GM12878 (cell line): ENCODE data around the gene RPL3. TPM values are rescaled to one million over a fixed set of nuclear protein-coding genes. Genes with fewer than 3 reads are reported as not detected.
A peak's percentile ranks its signal among the peaks of the same experiment; 100 is the strongest.

ENCODE experiments used
- ATAC-seq: fragments of 200-7000 bp; cut with Tn5 transposase; 3 replicates; pipeline ENCODE4 v1.9.1; 2020; ENCODE audit warnings: mild to moderate bottlenecking, moderate library complexity
- BruUV-seq: library from RNA; stranded (reverse); fragments of 400-500 nt; replicated peaks from 2 replicates; lab custom pipeline; 2021; lab: Mats Ljungman, UMichigan
- CTCF ChIA-PET: fragments of 300-600 bp; sonication (Branson Sonifier 250); formaldehyde crosslinking; extraction: SDS; loops from one replicate; lab custom pipeline; 2021; ENCODE audit warnings: inconsistent platforms; lab: Yijun Ruan, JAX
- POLR2A ChIA-PET: fragments of 350-600 bp; formaldehyde crosslinking; extraction: SDS; loops from one replicate; lab custom pipeline; 2021; ENCODE audit warnings: inconsistent platforms; lab: Charles Lee
- RAD21 ChIA-PET: fragments of 300-600 bp; sonication (Branson Sonifier 250); formaldehyde crosslinking; loops from one replicate; lab custom pipeline; 2023; ENCODE audit warnings: antibody characterized with exemption; ENCODE audit not compliant: unreplicated experiment; lab: Charles Lee
- SMC1A ChIA-PET: fragments of 300-600 bp; sonication (Branson Sonifier 250); formaldehyde crosslinking; loops from one replicate; lab custom pipeline; 2023; ENCODE audit not compliant: unreplicated experiment, uncharacterized antibody; lab: Charles Lee
- DNase-seq: peaks from one replicate; pipeline ENCODE4 v3.0.0-alpha.2; 2011; ENCODE audit warnings: low read depth, low spot score
- FAIRE-seq: peaks from 3 replicates; lab custom pipeline; 2011; peaks lifted over from hg19 to GRCh38; lab: Jason Lieb, UNC
- H2AFZ ChIP-seq: 2 replicates; pipeline ENCODE4 v1.6.0; 2011; ENCODE audit warnings: low read depth, low read length, control low read depth; ENCODE audit not compliant: control insufficient read depth
- H3K27ac ChIP-seq: 2 replicates; pipeline ENCODE4 v1.5.1; 2011; ENCODE audit warnings: control low read depth; ENCODE audit not compliant: control insufficient read depth, insufficient read depth
- H3K27me3 ChIP-seq, 2 experiments: replicated peaks in 1 of 2; 2 replicates each; pipeline versions ENCODE4 v1.6.0 to v1.6.1; 2011; ENCODE audit warnings: low read length in 1 of 2; ENCODE audit not compliant: control insufficient read depth in 2 of 2, insufficient read depth in 2 of 2
- H3K36me3 ChIP-seq, 2 experiments: 2 replicates each; pipeline ENCODE4 v1.5.1; 2011; ENCODE audit warnings: low read length in 1 of 2; ENCODE audit not compliant: control insufficient read depth in 2 of 2, insufficient read depth in 2 of 2
- H3K4me1 ChIP-seq: 2 replicates; pipeline ENCODE4 v1.6.1; 2011; ENCODE audit warnings: mild to moderate bottlenecking, low read length, moderate library complexity, mixed read lengths; ENCODE audit not compliant: control insufficient read depth, insufficient read depth
- H3K4me2 ChIP-seq: 2 replicates; pipeline ENCODE4 v1.6.0; 2011; ENCODE audit warnings: control low read depth; ENCODE audit not compliant: control insufficient read depth, insufficient read depth
- H3K4me3 ChIP-seq: fragments of 200-600 bp; sonication (generic); 2 replicates; pipeline ENCODE4 v1.5.1; 2016
- H3K79me2 ChIP-seq: 2 replicates; pipeline ENCODE4 v1.6.0; 2011; ENCODE audit warnings: low read length; ENCODE audit not compliant: control insufficient read depth, insufficient read depth
- H3K9ac ChIP-seq: 2 replicates; pipeline ENCODE4 v1.8.0; 2011; ENCODE audit warnings: low read length, control low read depth, mixed read lengths; ENCODE audit not compliant: control insufficient read depth, insufficient read depth
- H3K9me3 ChIP-seq: replicated peaks from 3 replicates; pipeline ENCODE4 v1.5.1; 2011; ENCODE audit warnings: mild to moderate bottlenecking, low read length; ENCODE audit not compliant: control insufficient read depth, insufficient read depth
- H4K20me1 ChIP-seq: 2 replicates; pipeline ENCODE4 v1.6.0; 2011; ENCODE audit not compliant: control insufficient read depth, insufficient read depth
- CHD1 ChIP-seq: IDR thresholded peaks from 2 replicates; pipeline ENCODE4 v1.6.1; 2012; ENCODE audit warnings: low read depth, low read length, improper control_type of control experiment
- CREB1 ChIP-seq: IDR thresholded peaks from 2 replicates; pipeline ENCODE4 v1.6.1; 2012; ENCODE audit warnings: low read depth, mild to moderate bottlenecking, inconsistent platforms
- IKZF2 ChIP-seq, 2 experiments: fragments of 450-650 bp; IDR thresholded peaks; 2 replicates each; pipeline ENCODE4 v1.6.1; 2017; ENCODE audit warnings: mild to moderate bottlenecking in 2 of 2, moderate library complexity in 2 of 2
- PML ChIP-seq: IDR thresholded peaks from 2 replicates; pipeline ENCODE4 v1.6.1; 2012; ENCODE audit warnings: low read length, inconsistent platforms
- ZNF622 ChIP-seq: fragments of 450-650 bp; IDR thresholded peaks from 2 replicates; pipeline ENCODE4 v1.6.1; 2017; ENCODE audit warnings: mild to moderate bottlenecking, inconsistent platforms
- WGBS: methylation state at CpG from one replicate; pipeline ENCODE4 v1.1.6; 2016; ENCODE audit warnings: low lambda C conversion rate; ENCODE audit not compliant: insufficient replicate concordance, insufficient coverage; ENCODE audit errors: missing lambda C conversion rate; 5-methylcytosine and 5-hydroxymethylcytosine counted together
- in situ Hi-C: fragments of 300-500 bp; cut with MboI; formaldehyde crosslinking; loops from 9 replicates; pipeline ENCODE4 v1.14.3; 2018; ENCODE audit warnings: mixed read lengths
- intact Hi-C: fragments of 100-400 bp; cut with micrococcal nuclease; formaldehyde crosslinking; loops from one replicate; pipeline ENCODE4 v1.14.2; 2022; ENCODE audit not compliant: unreplicated experiment
- polyA plus RNA-seq, 11 experiments: library from polyadenylated mRNA; depleted of rRNA in 4 of 11; unstranded in 6 of 11; stranded (reverse) in 5 of 11; fragments of >200 nt; fragmentation: Nextera tagmentation in 4 of 11; fragmentation: Illumina TruSeq in 1 of 11; extraction: Ambion mirVana in 4 of 11; extraction: Trizol in 1 of 11; gene quantifications; 1 replicate in 1 of 11; 2 replicates in 10 of 11; pipeline versions ENCODE4 v1.2.1 to v1.2.3, GENCODE V29; 2011 to 2016; ENCODE audit warnings: inconsistent platforms in 2 of 11, missing spikeins in 2 of 11, low read depth in 1 of 11
- total RNA-seq, 4 experiments: library from RNA; depleted of rRNA in 3 of 4; stranded (reverse); fragments of >200 nt in 3 of 4; fragmentation: Illumina TruSeq in 1 of 4; extraction: Trizol in 1 of 4; gene quantifications; 2 replicates each; pipeline versions ENCODE4 v1.2.1 to v1.2.3, GENCODE V29; 2013 to 2021
- TF ChIP-seq, protein P1 (sequence below): fragments of 450-650 bp; IDR thresholded peaks from 2 replicates; pipeline ENCODE4 v1.6.1; 2017; ENCODE audit warnings: mild to moderate bottlenecking, low read depth, inconsistent platforms; ENCODE audit not compliant: poor library complexity, severe bottlenecking
- TF ChIP-seq, protein P2 (sequence below): fragments of 450-650 bp; IDR thresholded peaks from 2 replicates; pipeline ENCODE4 v1.6.1; 2016; ENCODE audit warnings: mild to moderate bottlenecking, moderate library complexity, borderline replicate concordance

RPL3 gene
- total and polyA plus RNA-seq, 10 of the 15 experiments (the other 5 are each of a cell fraction or from before 2014, with no cell fraction given): 1,534 to 6,791 (median 3,992) TPM

DNA sequence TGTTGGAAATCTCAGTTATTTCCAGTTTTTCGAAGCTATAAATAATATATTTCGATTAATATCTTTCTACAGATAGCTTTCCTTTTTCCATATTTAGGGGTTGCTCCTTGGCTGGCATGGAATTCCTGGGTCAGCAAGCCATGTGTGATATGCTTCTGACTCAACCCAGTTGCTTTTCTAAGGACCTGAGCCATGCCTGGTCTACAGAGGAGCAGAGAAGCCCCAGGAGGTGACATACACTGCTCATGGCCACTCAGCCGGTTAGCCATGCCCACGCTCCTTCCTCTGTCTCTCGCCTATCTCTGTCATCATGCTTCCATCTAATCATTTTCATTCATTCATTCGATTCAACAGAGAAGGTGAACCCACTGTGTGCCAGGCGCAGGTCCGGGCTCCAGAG, 51.4 kb downstream of the RPL3 start:
- no TSS peak for BruUV-seq
- Histone ChIP-seq H3K4me2 (no peak overlapping the region), H2AFZ (no peak overlapping the region), H3K27ac (no peak overlapping the region), H3K9me3 (no peaks in the 10 kb centered on the region), H3K9ac (no peak overlapping the region), H3K36me3 (no peaks in the 10 kb centered on the region), H4K20me1 (no peaks in the 10 kb centered on the region)
- no peak for ATAC-seq
- intact Hi-C loops: no loop called here
- 83% methylated on average over 8 of the region's 8 CpGs for whole genome bisulfite sequencing
- no peak for TF ChIP-seq CREB1
- TF ChIP-seq, all 136 proteins: peak for 0
- DNase-seq (no peak), FAIRE-seq (no peak)
- H3K27me3 ChIP-seq: no peaks in the 10 kb centered on the region
- ChIA-PET RAD21 (interaction anchor here (1.4 kb wide), 1 partner anchor 13 kb away, joined by 4 read pairs; no protein-coding TSS in a partner anchor), CTCF (interaction anchor here (1.2 kb wide), 1 partner anchor 97 kb away, joined by 4 read pairs; no protein-coding TSS in a partner anchor), SMC1A (no interaction called here), POLR2A (interaction anchor here (0.7 kb wide), 1 partner anchor 89 kb away, joined by 3 read pairs; no protein-coding TSS in a partner anchor)
- H3K4me3 ChIP-seq: no peak overlapping the region
- peaks cover 37% of the 10 kb centered on the region for H3K4me1 ChIP-seq
- in situ Hi-C loops: no loop called here
- H3K79me2 ChIP-seq: no peaks in the 10 kb centered on the region

DNA sequence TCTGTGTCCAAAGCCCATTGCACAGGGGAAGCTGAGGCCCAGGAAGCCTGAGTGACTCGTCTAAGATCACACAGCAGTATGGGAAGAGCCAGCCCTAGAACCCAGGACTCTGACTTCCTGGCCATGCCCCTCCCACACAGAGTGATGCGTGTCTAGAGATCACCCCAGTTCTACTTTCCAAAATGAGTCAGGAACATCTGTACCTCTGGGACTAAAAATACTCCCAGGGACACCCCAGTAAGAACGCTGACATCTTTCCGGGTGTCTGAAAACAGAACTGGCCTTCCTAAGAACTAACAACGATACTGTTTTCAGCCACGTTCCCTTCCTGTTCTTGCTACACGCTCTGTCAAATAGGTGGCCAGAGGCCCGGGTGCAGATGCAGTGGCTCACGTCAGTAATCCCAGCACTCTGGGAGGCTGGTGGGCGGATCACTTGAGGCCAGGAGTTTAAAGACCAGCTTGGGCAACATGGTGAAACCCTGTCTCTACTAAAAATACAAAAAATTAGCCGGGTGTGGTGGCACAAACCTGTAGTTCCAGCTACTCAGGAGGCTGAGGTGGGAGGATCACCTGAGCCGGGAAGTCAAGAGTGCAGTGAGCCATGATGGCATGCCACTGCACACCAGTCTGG, 52.9 kb downstream of the RPL3 start:
- H3K27me3 ChIP-seq: no peaks in the 10 kb centered on the region
- H3K79me2 ChIP-seq: no peaks in the 10 kb centered on the region
- H3K4me3 ChIP-seq: 0 out of 2 replicates have a peak overlapping the region, but pooled peaks have one; percentile 1
- POLR2A ChIA-PET: no interaction called here
- in situ Hi-C loops: no loop called here
- H4K20me1 ChIP-seq: no peaks in the 10 kb centered on the region
- H2AFZ ChIP-seq: peak overlapping the region; percentile 5; the same call in 1 of the 2 replicates
- no TSS peak for BruUV-seq
- H3K4me2 ChIP-seq: peak overlapping the region; percentile 32
- RAD21 ChIA-PET: no interaction called here
- WGBS: under 1% methylated on average over 12 of the region's 12 CpGs
- ATAC-seq (peak; percentile 91), DNase-seq (peak; percentile 96), FAIRE-seq (peak; percentile 99)
- peaks cover 37% of the 10 kb centered on the region for H3K4me1 ChIP-seq
- SMC1A ChIA-PET: interaction anchor here (0.7 to 1.4 kb wide), 3 partner anchors 11 to 201 kb away, joined by 3 to 4 read pairs (median 4); no protein-coding TSS in a partner anchor
- peaks cover 1% of the 10 kb centered on the region; the same call in 2 of the 3 replicates for H3K9me3 ChIP-seq
- H3K9ac ChIP-seq: peak overlapping the region; percentile 25; the same call in 1 of the 2 replicates
- H3K27ac ChIP-seq: peak overlapping the region; percentile 96
- H3K36me3 ChIP-seq: no peaks in the 10 kb centered on the region
- CTCF ChIA-PET: interaction anchor here (1.1 kb wide), 1 partner anchor 95 kb away, joined by 3 read pairs; no protein-coding TSS in a partner anchor
- intact Hi-C loops: no loop called here
- TF ChIP-seq IKZF2 (IDR thresholded peaks at IDR 0.05) (peak; percentile 93 to 95), PML (peak; percentile 89; the same call in 1 of the 2 replicates), ZNF622 (no peak), CHD1 (no peak)
- TF ChIP-seq, protein P1, sequence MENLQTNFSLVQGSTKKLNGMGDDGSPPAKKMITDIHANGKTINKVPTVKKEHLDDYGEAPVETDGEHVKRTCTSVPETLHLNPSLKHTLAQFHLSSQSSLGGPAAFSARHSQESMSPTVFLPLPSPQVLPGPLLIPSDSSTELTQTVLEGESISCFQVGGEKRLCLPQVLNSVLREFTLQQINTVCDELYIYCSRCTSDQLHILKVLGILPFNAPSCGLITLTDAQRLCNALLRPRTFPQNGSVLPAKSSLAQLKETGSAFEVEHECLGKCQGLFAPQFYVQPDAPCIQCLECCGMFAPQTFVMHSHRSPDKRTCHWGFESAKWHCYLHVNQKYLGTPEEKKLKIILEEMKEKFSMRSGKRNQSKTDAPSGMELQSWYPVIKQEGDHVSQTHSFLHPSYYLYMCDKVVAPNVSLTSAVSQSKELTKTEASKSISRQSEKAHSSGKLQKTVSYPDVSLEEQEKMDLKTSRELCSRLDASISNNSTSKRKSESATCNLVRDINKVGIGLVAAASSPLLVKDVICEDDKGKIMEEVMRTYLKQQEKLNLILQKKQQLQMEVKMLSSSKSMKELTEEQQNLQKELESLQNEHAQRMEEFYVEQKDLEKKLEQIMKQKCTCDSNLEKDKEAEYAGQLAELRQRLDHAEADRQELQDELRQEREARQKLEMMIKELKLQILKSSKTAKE: peak; percentile 91
- TF ChIP-seq, protein P2, sequence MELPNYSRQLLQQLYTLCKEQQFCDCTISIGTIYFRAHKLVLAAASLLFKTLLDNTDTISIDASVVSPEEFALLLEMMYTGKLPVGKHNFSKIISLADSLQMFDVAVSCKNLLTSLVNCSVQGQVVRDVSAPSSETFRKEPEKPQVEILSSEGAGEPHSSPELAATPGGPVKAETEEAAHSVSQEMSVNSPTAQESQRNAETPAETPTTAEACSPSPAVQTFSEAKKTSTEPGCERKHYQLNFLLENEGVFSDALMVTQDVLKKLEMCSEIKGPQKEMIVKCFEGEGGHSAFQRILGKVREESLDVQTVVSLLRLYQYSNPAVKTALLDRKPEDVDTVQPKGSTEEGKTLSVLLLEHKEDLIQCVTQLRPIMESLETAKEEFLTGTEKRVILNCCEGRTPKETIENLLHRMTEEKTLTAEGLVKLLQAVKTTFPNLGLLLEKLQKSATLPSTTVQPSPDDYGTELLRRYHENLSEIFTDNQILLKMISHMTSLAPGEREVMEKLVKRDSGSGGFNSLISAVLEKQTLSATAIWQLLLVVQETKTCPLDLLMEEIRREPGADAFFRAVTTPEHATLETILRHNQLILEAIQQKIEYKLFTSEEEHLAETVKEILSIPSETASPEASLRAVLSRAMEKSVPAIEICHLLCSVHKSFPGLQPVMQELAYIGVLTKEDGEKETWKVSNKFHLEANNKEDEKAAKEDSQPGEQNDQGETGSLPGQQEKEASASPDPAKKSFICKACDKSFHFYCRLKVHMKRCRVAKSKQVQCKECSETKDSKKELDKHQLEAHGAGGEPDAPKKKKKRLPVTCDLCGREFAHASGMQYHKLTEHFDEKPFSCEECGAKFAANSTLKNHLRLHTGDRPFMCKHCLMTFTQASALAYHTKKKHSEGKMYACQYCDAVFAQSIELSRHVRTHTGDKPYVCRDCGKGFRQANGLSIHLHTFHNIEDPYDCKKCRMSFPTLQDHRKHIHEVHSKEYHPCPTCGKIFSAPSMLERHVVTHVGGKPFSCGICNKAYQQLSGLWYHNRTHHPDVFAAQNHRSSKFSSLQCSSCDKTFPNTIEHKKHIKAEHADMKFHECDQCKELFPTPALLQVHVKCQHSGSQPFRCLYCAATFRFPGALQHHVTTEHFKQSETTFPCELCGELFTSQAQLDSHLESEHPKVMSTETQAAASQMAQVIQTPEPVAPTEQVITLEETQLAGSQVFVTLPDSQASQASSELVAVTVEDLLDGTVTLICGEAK: no peak; the same call in 1 of the 2 replicates
